K562 (cell line): ENCODE results near the gene SDR42E2. TPM values are rescaled to one million over a fixed set of nuclear protein-coding genes. Genes with fewer than 3 reads are reported as not detected.
A peak's percentile ranks its signal among the peaks of the same experiment; 100 is the strongest.

Experiments used
- ATAC-seq: fragments of 200-7000 bp; cut with Tn5 transposase; 3 replicates; pipeline ENCODE4 v1.9.1; 2020; ENCODE audit warnings: moderate library complexity
- BruUV-seq: library from RNA; stranded (reverse); fragments of 400-500 nt; replicated peaks from 2 replicates; lab custom pipeline; 2021; lab: Mats Ljungman, UMichigan
- CTCF ChIA-PET: fragments of 300-600 bp; formaldehyde crosslinking; extraction: SDS; loops from one replicate; lab custom pipeline; 2021; ENCODE audit warnings: low intra/inter-chr PET ratio; lab: Yijun Ruan, JAX
- POLR2A ChIA-PET: fragments of 300-600, 350-650 bp; sonication (Branson Sonifier 250); formaldehyde crosslinking; extraction: SDS; loops from one replicate; lab custom pipeline; 2021; ENCODE audit warnings: antibody characterized with exemption, inconsistent platforms; lab: Yijun Ruan, JAX
- DNase-seq, 4 experiments: peaks; one replicate each; pipeline versions ENCODE4 v3.0.0 to v3.0.0-alpha.2; 2011 to 2018; ENCODE audit warnings: low spot score in 3 of 4, mixed read lengths in 3 of 4; ENCODE audit errors: extremely low read depth in 1 of 4
- FAIRE-seq: peaks from 2 replicates; lab custom pipeline; 2011; peaks lifted over from hg19 to GRCh38; lab: Jason Lieb, UNC
- H2AFZ ChIP-seq: 2 replicates; pipeline ENCODE4 v1.6.0; 2011; ENCODE audit warnings: low read depth, low read length, control low read depth, inconsistent platforms
- H3K27ac ChIP-seq: fragments of 200-600 bp; 3 replicates; pipeline ENCODE4 v1.8.0; 2011; ENCODE audit warnings: low read depth, mild to moderate bottlenecking, control low read depth, inconsistent platforms, low read length, moderate library complexity, mixed read lengths; ENCODE audit errors: extremely low read depth
- H3K27me3 ChIP-seq, 2 experiments: fragments of 300-600 bp in 1 of 2; 2 replicates in 1 of 2; 3 replicates in 1 of 2; pipeline versions ENCODE4 v1.6.0 to v1.8.0; 2011; ENCODE audit warnings: inconsistent platforms in 2 of 2, low read length in 2 of 2, mild to moderate bottlenecking in 1 of 2, mixed read lengths in 1 of 2, moderate library complexity in 1 of 2; ENCODE audit not compliant: control insufficient read depth in 2 of 2, insufficient read depth in 2 of 2
- H3K36me3 ChIP-seq: fragments of 300-600 bp; 3 replicates; pipeline ENCODE4 v1.8.0; 2011; ENCODE audit warnings: mild to moderate bottlenecking, low read length, inconsistent platforms; ENCODE audit not compliant: control insufficient read depth, insufficient read depth
- H3K4me1 ChIP-seq, 2 experiments: fragments of 200-600 bp in 1 of 2; replicated peaks in 1 of 2; 2 replicates in 1 of 2; 3 replicates in 1 of 2; pipeline versions ENCODE4 v1.5.1 to v1.8.0; 2011; ENCODE audit warnings: inconsistent platforms in 2 of 2, low read length in 2 of 2, mild to moderate bottlenecking in 1 of 2, mixed read lengths in 1 of 2, moderate library complexity in 1 of 2; ENCODE audit not compliant: control insufficient read depth in 2 of 2, insufficient read depth in 2 of 2
- H3K4me2 ChIP-seq: 2 replicates; pipeline ENCODE4 v1.6.1; 2011; ENCODE audit warnings: low read length, control low read depth, inconsistent platforms, mixed read lengths; ENCODE audit not compliant: insufficient read depth
- H3K4me3 ChIP-seq: fragments of 200-600 bp; sonication (generic), shearing (Covaris generic); 2 replicates; pipeline ENCODE4 v1.5.1; 2016; ENCODE audit warnings: control low read depth, inconsistent platforms
- H3K79me2 ChIP-seq: fragments of 200-600 bp; 3 replicates; pipeline ENCODE4 v1.8.0; 2011; ENCODE audit warnings: low read length, inconsistent platforms; ENCODE audit not compliant: control insufficient read depth, insufficient read depth
- H3K9ac ChIP-seq, 2 experiments: 2 replicates each; pipeline versions ENCODE4 v1.6.0 to v1.6.1; 2011; ENCODE audit warnings: low read depth in 2 of 2, low read length in 2 of 2, control low read depth in 1 of 2, inconsistent platforms in 1 of 2, mild to moderate bottlenecking in 1 of 2, mixed read lengths in 1 of 2; ENCODE audit not compliant: insufficient read depth in 1 of 2
- H3K9me1 ChIP-seq: one replicate; pipeline ENCODE4 v1.6.0; 2011; ENCODE audit warnings: inconsistent platforms, mild to moderate bottlenecking, low read length, moderate library complexity; ENCODE audit not compliant: control insufficient read depth, insufficient read depth
- H3K9me3 ChIP-seq: replicated peaks from 2 replicates; pipeline ENCODE4 v1.5.1; 2011; ENCODE audit warnings: low read depth, low read length, inconsistent platforms; ENCODE audit not compliant: control insufficient read depth, insufficient read depth
- H4K20me1 ChIP-seq: replicated peaks from 2 replicates; pipeline ENCODE4 v1.6.1; 2011; ENCODE audit warnings: low read length, inconsistent platforms, mixed read lengths; ENCODE audit not compliant: control insufficient read depth, insufficient read depth
- BCOR ChIP-seq: fragments of 450-650 bp; IDR thresholded peaks from 2 replicates; pipeline ENCODE4 v1.6.1; 2016
- GTF2E2 ChIP-seq: fragments of 200-800 bp; sonication (Bioruptor generic); IDR thresholded peaks from 2 replicates; pipeline ENCODE4 v1.6.1; 2016; ENCODE audit warnings: missing genetic modification characterization, missing compliant biosample characterization
- KDM1A ChIP-seq, 2 experiments: fragments of 450-650 bp; IDR thresholded peaks; 2 replicates each; pipeline ENCODE4 v1.6.1; 2016; ENCODE audit warnings: mild to moderate bottlenecking in 2 of 2
- RBM25 ChIP-seq: fragments of 200-400 bp; formaldehyde crosslinking; IDR thresholded peaks from 2 replicates; pipeline ENCODE4 v1.6.1; 2018; ENCODE audit warnings: low read length, low read depth, moderate library complexity; ENCODE audit not compliant: severe bottlenecking
- SMARCA5 ChIP-seq: fragments of 450-650 bp; IDR thresholded peaks from 2 replicates; pipeline ENCODE4 v1.6.1; 2016
- TAF15 ChIP-seq: fragments of 200-400 bp; formaldehyde crosslinking; IDR thresholded peaks from 2 replicates; pipeline ENCODE4 v1.6.1; 2017; ENCODE audit warnings: mild to moderate bottlenecking, low read depth, low read length, moderate library complexity
- YBX1 ChIP-seq: fragments of 450-650 bp; IDR thresholded peaks from 2 replicates; pipeline ENCODE4 v1.7.1; 2016; ENCODE audit warnings: mild to moderate bottlenecking
- ZFP36 ChIP-seq: fragments of 150-350 bp; IDR thresholded peaks from 2 replicates; pipeline ENCODE4 v1.6.1; 2018; ENCODE audit warnings: low read length, low read depth; ENCODE audit not compliant: partially characterized antibody
- ZNF165 ChIP-seq: fragments of 250-450 bp; sonication (Bioruptor Pico); IDR thresholded peaks from 2 replicates; pipeline ENCODE4 v1.4.0; 2020; ENCODE audit warnings: borderline replicate concordance
- ZNF444 ChIP-seq: fragments of 250-450 bp; sonication (Bioruptor Pico); IDR thresholded peaks from 2 replicates; pipeline ENCODE4 v1.4.0; 2020; ENCODE audit warnings: mild to moderate bottlenecking, moderate library complexity
- WGBS: fragments of 100-300 bp; shearing (Covaris generic); methylation state at CpG from one replicate; pipeline ENCODE4 v1.1.6; 2016; ENCODE audit warnings: low coverage, mixed read lengths; ENCODE audit not compliant: insufficient coverage; ENCODE audit errors: missing lambda C conversion rate; 5-methylcytosine and 5-hydroxymethylcytosine counted together
- in situ Hi-C: fragments of 300-500 bp; cut with MboI; formaldehyde crosslinking; loops from 4 replicates; pipeline ENCODE4 v1.15.0; 2018; ENCODE audit warnings: inconsistent platforms, mixed read lengths
- intact Hi-C: fragments of 100-400 bp; cut with micrococcal nuclease; formaldehyde crosslinking; loops from 2 replicates; pipeline ENCODE4 v1.14.2; 2022
- polyA plus RNA-seq, 8 experiments: library from polyadenylated mRNA; depleted of rRNA in 4 of 8; stranded (reverse) in 5 of 8; unstranded in 3 of 8; fragments of >200 nt; fragmentation: Nextera tagmentation in 2 of 8; fragmentation: Illumina TruSeq in 1 of 8; extraction: Ambion mirVana in 2 of 8; extraction: Trizol in 1 of 8; gene quantifications; 2 replicates each; pipeline versions ENCODE4 v1.2.1 to v1.2.3, GENCODE V29; 2011 to 2014; ENCODE audit warnings: inconsistent platforms in 1 of 8, missing spikeins in 1 of 8
- total RNA-seq, 7 experiments: library from RNA; depleted of rRNA in 6 of 7; stranded (reverse); fragments of >200 nt in 6 of 7; fragmentation: Illumina TruSeq in 2 of 7; extraction: Trizol in 2 of 7; gene quantifications; 2 replicates each; pipeline versions ENCODE4 v1.2.1 to v1.2.3, GENCODE V29; 2011 to 2021; ENCODE audit warnings: low replicate concordance in 1 of 7
- TF ChIP-seq, protein P1 (sequence below): IDR thresholded peaks from 3 replicates; pipeline ENCODE4 v1.6.1; 2011; ENCODE audit warnings: borderline replicate concordance, mild to moderate bottlenecking, moderate library complexity; ENCODE audit not compliant: insufficient read length; ENCODE audit errors: extremely low read depth
- TF ChIP-seq, protein P2 (sequence below): fragments of 450-650 bp; IDR thresholded peaks from 2 replicates; pipeline ENCODE4 v1.6.1; 2017; ENCODE audit warnings: antibody characterized with exemption, mild to moderate bottlenecking
- TF ChIP-seq, protein P3 (sequence below): sonication (generic); formaldehyde crosslinking; IDR thresholded peaks from 2 replicates; pipeline ENCODE4 v1.8.0; 2022; ENCODE audit warnings: missing genetic modification reagents, mild to moderate bottlenecking, moderate library complexity, borderline replicate concordance

SDR42E2 gene
- total and polyA plus RNA-seq, 9 of the 15 experiments (the other 6 are each of a cell fraction or from before 2014, with no cell fraction given), result 0.03 to 0.07 (median 0.04) TPM; not detected in 4

DNA sequence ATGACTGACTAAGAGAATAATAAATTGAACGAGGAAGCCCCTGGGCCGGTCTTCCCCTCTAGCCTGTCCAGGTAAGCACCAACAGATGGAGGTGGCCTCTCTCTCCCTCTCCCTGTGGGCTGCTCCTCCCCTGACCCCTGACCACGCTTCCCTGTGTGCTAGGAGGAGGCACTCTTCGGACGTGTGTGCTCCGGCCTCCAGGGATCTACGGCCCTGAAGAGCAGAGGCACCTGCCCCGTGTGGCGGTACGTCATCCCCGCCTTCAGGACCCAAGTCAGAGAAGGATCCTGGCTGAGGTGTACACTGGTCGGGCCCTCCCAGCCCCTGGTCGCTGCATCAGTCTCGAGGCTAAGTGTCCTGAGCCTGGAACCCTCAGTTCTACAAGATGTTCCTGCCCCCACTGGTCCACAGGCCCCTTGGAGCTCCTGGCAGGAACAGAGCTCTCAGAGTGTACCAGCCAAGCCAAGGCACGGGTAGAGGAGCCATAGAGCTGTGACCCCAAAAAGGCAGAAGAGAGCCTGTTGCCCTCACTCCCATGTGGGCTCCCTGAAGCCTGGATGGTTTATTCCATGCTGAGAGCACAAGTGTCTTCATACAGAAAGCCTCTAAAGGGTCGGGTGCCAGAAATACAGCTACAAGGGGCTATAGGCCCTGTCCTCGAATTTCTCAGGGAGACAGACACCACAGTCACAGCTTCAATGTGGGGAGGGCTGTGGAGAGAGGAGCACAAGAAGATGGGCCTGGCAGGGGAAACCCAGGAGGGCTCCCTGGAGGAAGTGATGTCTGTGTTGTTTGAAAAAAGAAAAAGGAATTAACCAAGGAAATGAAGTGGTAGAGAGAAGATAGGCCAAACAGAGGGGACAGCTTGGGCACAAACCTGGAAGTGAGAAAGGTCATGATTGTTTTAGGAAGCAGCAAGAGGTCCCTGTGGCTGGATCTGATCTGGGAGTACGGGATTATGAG, 15.9 kb downstream of the SDR42E2 start:
- H3K4me1 ChIP-seq, result no peaks in the 10 kb centered on the region
- peaks cover 33 to 65% of the 10 kb centered on the region in 2 experiments for H3K27me3 ChIP-seq
- FAIRE-seq (no peak), ATAC-seq (peak; percentile 31; the same call in 1 of the 3 replicates), DNase-seq (no peak)
- no peak overlapping the region for H2AFZ ChIP-seq
- POLR2A ChIA-PET, result interaction anchor here (0.6 to 1.0 kb wide), 2 partner anchors 10 to 1079 kb away, joined by 3 to 5 read pairs; no protein-coding TSS in a partner anchor
- CTCF ChIA-PET, result no interaction called here
- no peaks in the 10 kb centered on the region; the same call in 1 of the 2 replicates for H4K20me1 ChIP-seq
- H3K79me2 ChIP-seq, result no peaks in the 10 kb centered on the region
- no peaks in the 10 kb centered on the region for H3K9me1 ChIP-seq
- H3K36me3 ChIP-seq, result no peaks in the 10 kb centered on the region
- in situ Hi-C loops (no loop called here), intact Hi-C loops (no loop called here)
- H3K9ac ChIP-seq, result no peak overlapping the region
- H3K9me3 ChIP-seq, result no peaks in the 10 kb centered on the region
- no peak overlapping the region for H3K27ac ChIP-seq
- WGBS, result 3% methylated on average over 17 of the region's 18 CpGs
- H3K4me3 ChIP-seq, result no peak overlapping the region
- BruUV-seq, result no TSS peak
- no peak overlapping the region for H3K4me2 ChIP-seq
- TF ChIP-seq GTF2E2 (tag), result no peak
- TF ChIP-seq ZFP36, result peak; percentile 99
- no peak for TF ChIP-seq ZNF444
- TF ChIP-seq, protein P1, sequence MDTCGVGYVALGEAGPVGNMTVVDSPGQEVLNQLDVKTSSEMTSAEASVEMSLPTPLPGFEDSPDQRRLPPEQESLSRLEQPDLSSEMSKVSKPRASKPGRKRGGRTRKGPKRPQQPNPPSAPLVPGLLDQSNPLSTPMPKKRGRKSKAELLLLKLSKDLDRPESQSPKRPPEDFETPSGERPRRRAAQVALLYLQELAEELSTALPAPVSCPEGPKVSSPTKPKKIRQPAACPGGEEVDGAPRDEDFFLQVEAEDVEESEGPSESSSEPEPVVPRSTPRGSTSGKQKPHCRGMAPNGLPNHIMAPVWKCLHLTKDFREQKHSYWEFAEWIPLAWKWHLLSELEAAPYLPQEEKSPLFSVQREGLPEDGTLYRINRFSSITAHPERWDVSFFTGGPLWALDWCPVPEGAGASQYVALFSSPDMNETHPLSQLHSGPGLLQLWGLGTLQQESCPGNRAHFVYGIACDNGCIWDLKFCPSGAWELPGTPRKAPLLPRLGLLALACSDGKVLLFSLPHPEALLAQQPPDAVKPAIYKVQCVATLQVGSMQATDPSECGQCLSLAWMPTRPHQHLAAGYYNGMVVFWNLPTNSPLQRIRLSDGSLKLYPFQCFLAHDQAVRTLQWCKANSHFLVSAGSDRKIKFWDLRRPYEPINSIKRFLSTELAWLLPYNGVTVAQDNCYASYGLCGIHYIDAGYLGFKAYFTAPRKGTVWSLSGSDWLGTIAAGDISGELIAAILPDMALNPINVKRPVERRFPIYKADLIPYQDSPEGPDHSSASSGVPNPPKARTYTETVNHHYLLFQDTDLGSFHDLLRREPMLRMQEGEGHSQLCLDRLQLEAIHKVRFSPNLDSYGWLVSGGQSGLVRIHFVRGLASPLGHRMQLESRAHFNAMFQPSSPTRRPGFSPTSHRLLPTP, result peak; percentile 37
- no peak for TF ChIP-seq YBX1
- peak; percentile 78 for TF ChIP-seq BCOR
- TF ChIP-seq, protein P2, sequence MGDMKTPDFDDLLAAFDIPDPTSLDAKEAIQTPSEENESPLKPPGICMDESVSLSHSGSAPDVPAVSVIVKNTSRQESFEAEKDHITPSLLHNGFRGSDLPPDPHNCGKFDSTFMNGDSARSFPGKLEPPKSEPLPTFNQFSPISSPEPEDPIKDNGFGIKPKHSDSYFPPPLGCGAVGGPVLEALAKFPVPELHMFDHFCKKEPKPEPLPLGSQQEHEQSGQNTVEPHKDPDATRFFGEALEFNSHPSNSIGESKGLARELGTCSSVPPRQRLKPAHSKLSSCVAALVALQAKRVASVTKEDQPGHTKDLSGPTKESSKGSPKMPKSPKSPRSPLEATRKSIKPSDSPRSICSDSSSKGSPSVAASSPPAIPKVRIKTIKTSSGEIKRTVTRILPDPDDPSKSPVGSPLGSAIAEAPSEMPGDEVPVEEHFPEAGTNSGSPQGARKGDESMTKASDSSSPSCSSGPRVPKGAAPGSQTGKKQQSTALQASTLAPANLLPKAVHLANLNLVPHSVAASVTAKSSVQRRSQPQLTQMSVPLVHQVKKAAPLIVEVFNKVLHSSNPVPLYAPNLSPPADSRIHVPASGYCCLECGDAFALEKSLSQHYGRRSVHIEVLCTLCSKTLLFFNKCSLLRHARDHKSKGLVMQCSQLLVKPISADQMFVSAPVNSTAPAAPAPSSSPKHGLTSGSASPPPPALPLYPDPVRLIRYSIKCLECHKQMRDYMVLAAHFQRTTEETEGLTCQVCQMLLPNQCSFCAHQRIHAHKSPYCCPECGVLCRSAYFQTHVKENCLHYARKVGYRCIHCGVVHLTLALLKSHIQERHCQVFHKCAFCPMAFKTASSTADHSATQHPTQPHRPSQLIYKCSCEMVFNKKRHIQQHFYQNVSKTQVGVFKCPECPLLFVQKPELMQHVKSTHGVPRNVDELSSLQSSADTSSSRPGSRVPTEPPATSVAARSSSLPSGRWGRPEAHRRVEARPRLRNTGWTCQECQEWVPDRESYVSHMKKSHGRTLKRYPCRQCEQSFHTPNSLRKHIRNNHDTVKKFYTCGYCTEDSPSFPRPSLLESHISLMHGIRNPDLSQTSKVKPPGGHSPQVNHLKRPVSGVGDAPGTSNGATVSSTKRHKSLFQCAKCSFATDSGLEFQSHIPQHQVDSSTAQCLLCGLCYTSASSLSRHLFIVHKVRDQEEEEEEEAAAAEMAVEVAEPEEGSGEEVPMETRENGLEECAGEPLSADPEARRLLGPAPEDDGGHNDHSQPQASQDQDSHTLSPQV, result no peak
- TF ChIP-seq TAF15, result no peak
- TF ChIP-seq RBM25, result peak; percentile 89
- TF ChIP-seq KDM1A (IDR thresholded peaks at IDR 0.05), result peak; percentile 21 to 36; a peak in 1 of 4 replicates
- TF ChIP-seq ZNF165 (CRISPR knock-in tag), result no peak
- TF ChIP-seq, protein P3, sequence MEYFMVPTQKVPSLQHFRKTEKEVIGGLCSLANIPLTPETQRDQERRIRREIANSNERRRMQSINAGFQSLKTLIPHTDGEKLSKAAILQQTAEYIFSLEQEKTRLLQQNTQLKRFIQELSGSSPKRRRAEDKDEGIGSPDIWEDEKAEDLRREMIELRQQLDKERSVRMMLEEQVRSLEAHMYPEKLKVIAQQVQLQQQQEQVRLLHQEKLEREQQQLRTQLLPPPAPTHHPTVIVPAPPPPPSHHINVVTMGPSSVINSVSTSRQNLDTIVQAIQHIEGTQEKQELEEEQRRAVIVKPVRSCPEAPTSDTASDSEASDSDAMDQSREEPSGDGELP (CRISPR knock-in tag), result no peak
- peak; percentile 61; the same call in 1 of the 2 replicates for TF ChIP-seq SMARCA5
